HG03039 (cell line): ENCODE measurements around the gene DUSP7.

Experiments used
- ATAC-seq: cut with Tn5 transposase; IDR thresholded peaks from one replicate; pipeline ENCODE4 v1.9.1; 2021; ENCODE audit warnings: mild to moderate bottlenecking, moderate library complexity; ENCODE audit not compliant: unreplicated experiment

DUSP7 gene

GRCh38 chr3:52068730-52069129, 12.4 kb upstream of the DUSP7 start:
- no peak for ATAC-seq

GRCh38 chr3:52068055-52068571, 11.7 kb upstream of the DUSP7 start:
- ATAC-seq: no peak

GRCh38 chr3:52067526-52067925, 11.2 kb upstream of the DUSP7 start:
- no peak for ATAC-seq

GRCh38 chr3:52067046-52067445, 10.7 kb upstream of the DUSP7 start:
- ATAC-seq: no peak

- no peak for ATAC-seq
These were observed 8.9 kb upstream of the DUSP7 start for GRCh38 chr3:52065264-52065756.

- no peak for ATAC-seq
These were observed 8.2 kb upstream of the DUSP7 start for GRCh38 chr3:52064561-52064960.

- no peak for ATAC-seq
These were observed 6.8 kb upstream of the DUSP7 start for GRCh38 chr3:52063026-52063723.

GRCh38 chr3:52062505-52062904, 6.1 kb upstream of the DUSP7 start:
- ATAC-seq: no peak

- ATAC-seq: no peak
These were observed 4.9 kb upstream of the DUSP7 start for GRCh38 chr3:52061121-52061910.

GRCh38 chr3:52059781-52060180, 3.4 kb upstream of the DUSP7 start:
- no peak for ATAC-seq

GRCh38 chr3:52057812-52058495, 1.6 kb upstream of the DUSP7 start:
- ATAC-seq: no peak

- ATAC-seq: peak; percentile 63
These were observed 819 bp upstream of the DUSP7 start for GRCh38 chr3:52056968-52057811.

- peak; percentile 8 for ATAC-seq
These were observed 627 bp downstream of the DUSP7 start for GRCh38 chr3:52055537-52056351.

GRCh38 chr3:52054661-52055511, 1.5 kb downstream of the DUSP7 start:
- ATAC-seq: no peak

GRCh38 chr3:52053307-52054304, 2.8 kb downstream of the DUSP7 start:
- ATAC-seq: no peak

GRCh38 chr3:52052831-52053306, 3.5 kb downstream of the DUSP7 start:
- ATAC-seq: no peak

- ATAC-seq: no peak
These were observed 4.9 kb downstream of the DUSP7 start for GRCh38 chr3:52051444-52051843.
